Measurements from ENCODE around the gene LARP1. TPM values are rescaled to one million over a fixed set of nuclear protein-coding genes. Genes with fewer than 3 reads are reported as not detected.
A peak's percentile ranks its signal among the peaks of the same experiment; 100 is the strongest.
"Not testable (repeated sequence)": the region's sequence is repeated elsewhere in the genome, so short reads cannot be mapped to it uniquely, and the experiment has no call there.

LARP1 gene
- polyA plus RNA-seq, 1 donor = 172 TPM

DNA sequence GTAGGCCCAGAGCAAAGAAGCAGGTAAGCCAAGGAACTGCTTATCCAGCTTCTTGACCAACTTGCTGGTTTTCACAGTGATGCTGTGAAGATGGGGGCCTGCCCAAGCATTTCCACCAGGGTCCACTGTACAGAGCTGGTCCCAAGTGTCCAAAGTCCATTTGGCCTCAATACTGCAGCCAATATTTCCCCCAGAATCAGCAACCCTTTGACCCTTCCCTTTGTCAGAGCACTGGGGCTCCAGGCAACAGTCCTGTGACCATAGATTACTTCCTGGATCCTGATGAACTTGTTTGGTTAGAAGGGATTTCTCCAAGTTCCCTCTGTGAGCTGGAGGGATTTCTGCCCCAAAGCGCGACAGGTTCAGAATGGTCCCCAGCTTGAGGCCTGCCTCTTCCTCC, 68.9 kb downstream of the LARP1 start:
- no peak for DNase-seq

DNA sequence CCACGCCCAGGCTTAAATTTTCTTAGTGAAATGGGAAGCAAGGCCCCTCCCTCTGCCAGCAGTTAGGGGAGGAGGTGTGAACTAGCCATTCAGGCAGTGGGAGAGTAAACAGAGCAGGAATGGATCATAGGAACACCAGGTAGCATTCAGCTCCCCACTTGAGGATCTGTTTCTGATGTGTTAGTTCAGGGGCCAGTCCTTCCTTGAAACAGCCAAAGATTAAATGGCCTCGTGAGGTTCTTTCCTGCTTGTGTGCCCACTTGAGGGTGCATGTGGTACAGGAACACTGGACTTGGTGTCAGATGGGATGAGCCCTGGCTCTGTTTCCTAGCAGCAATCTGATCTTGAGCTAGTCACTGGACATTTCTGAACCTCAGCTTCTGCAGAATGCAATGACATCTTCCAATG, 74.0 kb downstream of the LARP1 start:
- no peak for DNase-seq

DNA sequence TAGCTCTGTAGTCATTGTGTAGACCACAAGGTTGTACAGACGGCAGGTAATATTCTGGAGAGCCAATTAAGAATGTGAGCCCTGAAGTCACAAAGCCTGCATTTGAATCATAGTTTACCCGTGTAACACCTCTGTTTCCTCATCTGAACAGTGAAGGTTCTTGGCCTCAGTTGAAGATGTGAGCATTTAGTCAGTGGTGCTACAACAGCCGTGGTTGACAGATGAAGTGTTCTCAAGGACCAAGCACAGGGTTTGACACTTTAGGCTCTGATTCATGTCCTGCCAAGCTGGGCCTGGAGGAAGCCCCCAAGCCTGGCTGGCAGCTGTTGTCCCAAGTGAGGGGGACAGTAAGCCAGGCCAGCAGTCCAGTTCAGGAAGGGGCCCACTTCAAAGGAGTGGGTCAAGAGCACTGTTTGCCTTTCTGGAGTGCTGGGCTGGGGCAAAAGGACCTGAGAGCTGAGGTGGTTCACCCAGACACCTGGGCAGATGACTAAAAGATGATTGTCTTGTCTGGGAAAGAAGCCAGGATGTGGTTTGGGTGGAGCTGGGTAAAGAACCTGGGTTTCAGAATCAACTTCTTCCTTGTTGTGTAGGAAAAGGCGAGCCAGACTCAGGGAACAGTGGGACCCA, 74.5 kb downstream of the LARP1 start:
- no peak for DNase-seq

DNA sequence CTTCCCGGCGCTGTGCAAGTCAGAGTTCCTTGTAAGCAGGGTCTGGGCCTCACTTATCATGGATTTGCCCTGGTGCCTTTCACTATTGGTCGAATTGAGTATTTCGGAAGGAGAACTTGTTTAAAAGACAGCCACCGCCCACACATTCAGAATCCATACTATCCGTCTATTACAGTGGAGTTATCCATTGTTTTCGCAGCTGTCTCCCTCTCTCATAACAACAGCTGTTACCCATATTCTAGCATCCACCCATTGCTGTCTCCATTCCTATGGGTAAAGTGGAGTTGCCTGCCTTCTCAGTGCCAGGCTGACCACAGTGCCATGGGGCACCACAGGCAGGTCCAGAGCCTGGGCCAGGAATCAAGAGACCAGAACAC, 75.0 kb downstream of the LARP1 start:
- no peak for DNase-seq

DNA sequence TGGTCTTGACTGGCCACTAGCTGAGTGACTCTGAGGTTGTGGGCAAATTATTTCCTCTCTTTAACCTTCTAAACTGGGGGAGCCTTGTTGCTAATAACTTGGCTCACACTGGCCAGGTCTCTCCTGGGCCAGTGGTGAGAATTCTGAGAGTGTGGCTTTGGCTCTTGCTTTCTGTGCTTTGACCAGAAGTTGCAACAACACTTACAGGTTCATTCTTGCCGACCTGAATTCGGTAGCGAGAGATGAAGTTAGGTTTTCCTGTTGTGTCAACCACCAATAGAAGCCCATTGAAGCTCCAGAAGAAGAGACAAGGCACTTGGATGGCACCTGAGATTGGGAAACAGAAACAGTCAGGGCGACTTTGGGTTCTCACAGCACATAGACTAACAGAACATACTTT, 75.4 kb downstream of the LARP1 start:
- no peak for DNase-seq

DNA sequence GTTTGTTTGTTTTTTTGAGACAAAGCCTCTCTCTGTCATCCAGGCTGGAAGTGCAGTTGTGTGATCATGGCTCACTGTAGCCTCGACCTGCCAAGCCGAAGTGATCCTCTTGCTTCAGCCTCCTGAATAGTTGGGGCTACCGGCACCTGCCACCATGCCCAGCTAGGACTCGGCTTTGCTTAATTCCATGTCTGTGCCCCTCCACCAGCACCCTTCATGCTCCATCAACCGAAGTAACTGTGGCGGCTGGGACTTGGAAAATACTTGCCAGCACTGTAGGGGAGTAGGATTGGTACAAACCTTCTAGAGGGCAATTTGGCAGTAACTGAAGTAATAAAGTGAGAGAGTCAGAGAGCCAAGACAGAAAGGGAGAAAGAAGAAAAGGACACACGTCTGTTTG, 76.3 kb downstream of the LARP1 start:
- DNase-seq = no peak

DNA sequence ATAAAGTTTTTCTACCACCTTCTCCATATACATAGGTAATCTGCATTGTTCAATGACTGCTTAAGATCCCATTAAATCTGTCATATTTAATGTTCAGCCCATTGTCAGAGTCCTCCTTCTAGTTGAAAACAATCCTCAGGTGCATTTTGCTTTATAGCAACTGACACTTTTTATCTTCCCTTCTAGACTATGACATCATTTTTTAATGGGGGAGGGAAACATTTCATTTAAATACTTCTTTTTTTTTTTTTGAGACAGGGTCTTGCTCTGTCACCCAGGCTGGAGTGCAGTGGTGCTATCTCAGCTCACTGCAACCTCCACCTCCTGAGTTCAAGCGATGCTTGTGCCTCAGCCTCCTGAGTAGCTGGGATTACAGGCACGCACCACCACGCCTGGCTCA, 77.6 kb downstream of the LARP1 start:
- DNase-seq = not testable (repeated sequence)

DNA sequence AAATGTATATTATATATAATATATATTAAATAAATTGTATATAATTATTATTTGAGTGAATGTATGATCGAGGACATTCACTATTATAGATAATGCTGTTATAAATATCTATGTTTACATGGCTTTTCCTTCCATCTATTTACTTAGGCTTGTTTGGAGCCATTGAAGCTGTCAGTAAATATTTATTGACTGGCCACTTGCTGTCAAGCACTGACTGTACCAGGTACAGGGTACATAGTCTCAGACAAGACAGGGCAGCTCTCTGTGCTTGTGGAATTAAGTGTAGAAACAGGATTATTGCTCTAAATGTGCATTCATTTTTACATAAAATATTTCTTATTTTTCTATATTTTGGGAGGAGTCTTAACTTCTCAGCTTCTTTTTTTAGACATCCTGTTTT, 78.9 kb downstream of the LARP1 start:
- no peak for DNase-seq

DNA sequence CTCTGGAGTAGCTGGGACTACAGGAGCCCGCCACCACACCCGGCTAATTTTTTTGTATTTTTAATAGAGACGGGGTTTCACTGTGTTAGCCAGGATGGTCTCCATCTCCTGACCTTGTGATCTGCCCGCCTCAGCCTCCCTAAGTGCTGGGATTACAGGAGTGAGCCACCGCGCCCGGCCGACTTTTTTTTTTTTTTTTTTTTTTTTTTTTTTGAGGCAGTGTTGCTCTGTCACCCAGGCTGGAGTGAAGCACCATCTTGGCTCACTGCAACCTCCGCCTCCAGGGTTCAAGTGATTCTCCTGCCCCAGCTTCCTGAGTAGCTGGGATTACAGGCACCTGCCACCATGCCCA, 80.5 kb downstream of the LARP1 start:
- not testable (repeated sequence) for DNase-seq

DNA sequence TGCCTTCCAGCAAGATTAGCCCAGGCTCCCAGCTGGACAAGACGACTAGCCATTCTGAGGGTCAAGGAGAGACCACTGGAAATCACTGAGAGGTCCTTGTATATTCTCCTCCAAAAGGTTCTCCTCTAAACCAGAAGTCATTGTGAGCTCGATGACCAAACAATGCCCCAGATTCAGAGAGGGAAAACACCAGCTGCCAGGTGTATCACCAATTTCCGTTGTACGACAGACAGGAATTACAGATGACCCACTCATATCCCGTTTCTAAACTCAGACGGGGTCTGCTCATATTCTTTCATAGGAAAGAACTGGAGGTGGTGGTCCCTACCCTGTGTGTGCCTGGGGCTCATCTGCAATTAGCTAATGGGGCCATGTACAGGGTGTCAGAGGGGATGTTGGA, 81.0 kb downstream of the LARP1 start:
- no peak for DNase-seq

DNA sequence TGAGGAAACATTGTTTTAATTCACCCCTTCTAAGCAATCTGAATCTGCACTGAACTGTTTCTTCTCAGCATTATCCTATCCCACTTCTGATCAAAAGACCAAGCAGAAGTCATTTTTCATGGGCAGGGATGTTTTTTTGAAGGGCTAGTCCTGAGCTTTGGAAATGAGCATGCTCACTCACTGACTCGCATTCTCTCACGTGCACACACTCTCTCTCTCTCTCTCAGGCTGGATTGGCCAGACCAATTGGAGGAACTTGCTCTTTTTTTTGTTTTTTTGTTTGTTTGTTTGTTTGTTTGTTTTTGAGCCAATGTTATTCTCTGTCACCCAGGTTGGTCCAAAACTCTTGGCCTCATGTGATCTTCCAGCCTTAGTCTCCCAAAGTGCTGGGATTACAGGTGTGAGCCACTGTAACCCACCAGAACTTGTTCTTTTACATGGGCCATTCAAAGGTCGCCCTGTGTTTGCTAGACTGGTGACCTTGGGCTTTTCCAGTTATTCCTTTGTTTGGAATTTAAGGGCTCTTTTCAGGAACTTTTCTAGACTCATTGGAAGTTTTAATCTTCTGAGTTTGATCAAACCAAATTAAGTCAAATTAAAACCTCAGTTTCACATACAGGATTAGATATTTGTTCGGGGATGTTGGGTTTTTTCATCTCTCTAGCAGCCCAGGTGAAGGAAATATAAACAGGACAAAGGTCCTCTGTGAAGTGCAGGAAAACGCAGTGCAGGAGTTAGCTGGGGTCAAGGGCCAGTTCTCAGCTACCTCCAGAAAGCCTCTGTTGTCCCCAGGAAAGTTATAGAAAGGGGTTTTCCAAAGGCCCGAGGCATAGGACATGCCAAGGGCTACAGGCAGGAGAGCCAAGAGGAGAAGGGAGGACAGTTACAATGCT, 82.1 kb downstream of the LARP1 start:
- no peak for DNase-seq

DNA sequence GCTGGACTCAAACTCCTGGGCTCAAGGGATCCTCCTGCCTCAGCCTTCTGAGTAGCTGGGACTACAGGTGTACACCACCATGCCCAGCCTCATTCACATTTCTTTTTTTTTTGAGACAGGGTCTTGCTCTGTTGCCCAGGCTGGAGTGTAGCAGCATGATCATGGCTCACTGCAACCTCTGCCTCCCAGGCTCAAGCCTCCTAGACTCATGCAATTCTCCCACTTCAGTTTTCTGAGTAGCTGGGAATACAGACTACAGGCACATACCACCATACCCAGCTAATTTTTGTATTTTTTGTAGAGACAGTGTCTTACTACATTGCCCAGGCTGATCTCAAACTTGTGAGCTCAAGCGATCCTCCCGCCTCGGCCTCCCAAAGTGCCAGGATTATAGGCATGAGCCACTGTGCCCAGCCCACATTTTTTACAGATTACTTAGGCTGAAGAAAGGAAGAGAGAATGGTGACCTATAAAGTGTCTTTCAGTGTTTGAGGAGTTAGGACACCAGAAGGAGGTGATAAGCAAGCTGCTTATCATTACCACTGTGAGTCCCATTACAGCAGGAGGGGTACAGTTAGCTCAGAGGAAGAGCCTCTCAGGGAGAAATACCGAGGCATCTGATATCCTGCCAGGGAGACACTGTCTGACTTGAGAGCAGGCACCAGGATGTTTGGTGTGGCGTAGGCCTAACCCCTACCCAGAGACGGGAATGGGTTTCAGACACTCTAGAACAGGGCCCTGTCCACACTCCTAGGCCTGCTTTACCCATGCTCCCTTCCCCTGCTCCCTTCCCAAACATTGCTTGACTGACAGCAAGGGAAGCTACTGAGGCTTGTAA, 85.5 kb downstream of the LARP1 start:
- DNase-seq = no peak

DNA sequence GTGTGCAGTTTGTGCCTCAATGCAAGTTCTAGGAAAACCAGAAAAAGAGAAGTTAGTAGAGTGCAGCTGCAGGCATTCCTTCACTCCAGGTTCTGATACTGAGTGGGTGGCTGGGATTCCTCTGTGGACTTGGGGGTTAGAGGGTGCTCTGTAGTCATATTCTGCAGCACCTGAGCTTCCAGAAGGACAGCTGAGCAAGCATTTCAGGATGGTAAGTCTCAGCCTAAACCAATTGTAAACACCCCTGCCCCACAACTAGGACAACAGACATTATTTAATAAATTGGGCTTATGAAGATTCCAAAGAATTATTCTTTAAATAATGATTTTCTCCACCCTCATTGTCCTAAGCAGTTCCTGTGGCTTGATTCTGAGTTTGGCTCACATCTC, 86.1 kb downstream of the LARP1 start:
- no peak for DNase-seq

DNA sequence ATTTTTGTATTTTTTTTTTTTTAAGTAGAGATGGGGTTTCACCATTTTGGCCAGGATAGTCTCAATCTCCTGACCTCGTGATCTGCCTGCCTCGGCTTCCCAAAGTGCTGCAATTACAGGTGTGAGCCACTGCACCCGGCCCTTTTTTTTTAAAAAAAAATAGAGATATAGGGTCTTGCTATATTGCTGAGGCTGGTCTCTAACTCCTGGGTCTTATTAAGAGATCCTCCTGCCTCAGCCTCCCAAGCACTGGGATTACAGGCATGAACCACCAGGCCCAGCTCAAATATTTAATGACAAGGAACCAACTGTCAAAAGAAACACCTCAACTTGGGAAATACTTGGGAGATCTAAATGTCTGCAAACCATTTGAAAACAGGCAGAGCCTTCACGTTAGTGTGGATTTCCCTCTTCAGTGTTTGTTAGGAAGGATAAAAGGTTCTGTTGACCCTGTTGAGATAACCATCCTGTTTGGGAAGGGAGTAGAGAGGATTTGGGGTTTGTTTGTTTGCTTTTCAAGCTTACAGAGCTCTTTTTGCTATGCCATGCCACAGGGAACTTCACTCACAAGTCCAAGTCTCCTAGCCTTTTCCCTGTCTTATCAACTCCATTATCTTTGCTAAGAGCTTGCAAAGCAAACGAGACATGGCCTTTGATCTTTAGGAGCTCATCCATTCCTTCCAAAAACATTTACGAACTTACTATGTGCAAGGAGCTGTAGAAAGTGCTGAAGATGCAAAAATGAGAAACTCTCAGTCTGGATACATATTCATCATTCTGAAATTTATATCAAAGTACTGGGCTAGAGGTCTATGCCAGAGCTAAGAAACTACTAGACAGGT, 87.7 kb downstream of the LARP1 start:
- DNase-seq = no peak

DNA sequence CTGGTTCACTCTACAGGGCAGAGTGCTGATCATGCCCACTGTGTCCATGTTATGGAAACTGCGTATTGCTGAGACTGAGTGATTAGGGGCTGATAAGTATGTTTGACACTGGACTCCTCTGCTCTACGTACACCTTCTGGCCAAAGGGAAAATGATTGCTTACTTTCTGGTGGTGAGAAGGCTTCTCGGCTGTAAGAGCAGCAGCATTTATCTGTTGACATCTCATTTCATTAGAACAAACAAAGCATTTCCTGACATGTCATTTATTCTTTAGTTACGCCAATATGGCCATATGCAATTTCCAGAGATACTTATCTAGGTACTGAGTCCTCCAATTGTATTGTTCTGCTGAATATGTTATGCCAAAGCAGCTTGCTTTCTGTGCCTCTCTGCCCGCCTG, 89.6 kb downstream of the LARP1 start:
- no peak for DNase-seq

DNA sequence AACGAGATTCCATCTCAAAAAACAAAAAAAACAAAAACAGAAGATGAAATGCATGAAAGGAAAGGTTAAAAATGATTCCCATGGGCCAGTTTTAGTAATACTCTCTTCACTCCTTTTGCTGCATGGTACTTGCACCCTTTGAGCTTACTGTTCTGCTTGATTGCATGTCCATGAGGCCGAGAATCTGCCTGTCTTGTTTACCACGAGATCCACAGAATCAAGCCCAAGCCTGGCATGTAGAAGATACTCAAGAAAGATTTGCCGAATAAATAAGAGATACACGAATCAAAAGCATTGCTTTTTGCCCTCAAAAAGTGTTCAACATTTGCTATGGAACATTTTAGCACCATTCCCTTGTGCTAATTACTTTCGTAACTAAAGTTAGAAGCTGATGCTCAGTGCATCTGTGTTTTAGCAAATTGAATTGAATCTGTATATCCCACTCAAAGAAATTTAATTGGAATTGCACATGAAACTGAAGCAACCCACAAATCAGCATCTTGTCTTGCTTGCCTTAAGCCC, 94.1 kb downstream of the LARP1 start:
- no peak for DNase-seq

DNA sequence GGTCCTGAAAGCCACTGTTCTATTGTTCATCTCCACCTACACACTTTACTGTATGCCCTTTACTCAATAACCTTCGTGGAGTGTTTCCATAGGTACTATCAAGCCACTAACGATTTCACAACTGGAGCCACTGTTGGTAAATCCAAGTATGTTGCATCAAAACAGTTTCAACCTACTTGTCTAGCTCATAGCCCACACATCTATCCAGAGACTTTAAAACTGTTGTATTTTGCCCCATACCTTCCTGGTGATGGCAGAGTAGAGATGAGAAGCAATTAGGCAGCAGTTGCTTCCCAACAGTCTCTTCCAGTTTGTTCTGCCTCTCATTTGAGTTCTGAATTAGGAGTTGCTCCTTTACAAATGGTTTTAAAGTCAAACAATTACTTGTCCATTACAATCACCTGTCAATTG, 94.6 kb downstream of the LARP1 start:
- DNase-seq = no peak

DNA sequence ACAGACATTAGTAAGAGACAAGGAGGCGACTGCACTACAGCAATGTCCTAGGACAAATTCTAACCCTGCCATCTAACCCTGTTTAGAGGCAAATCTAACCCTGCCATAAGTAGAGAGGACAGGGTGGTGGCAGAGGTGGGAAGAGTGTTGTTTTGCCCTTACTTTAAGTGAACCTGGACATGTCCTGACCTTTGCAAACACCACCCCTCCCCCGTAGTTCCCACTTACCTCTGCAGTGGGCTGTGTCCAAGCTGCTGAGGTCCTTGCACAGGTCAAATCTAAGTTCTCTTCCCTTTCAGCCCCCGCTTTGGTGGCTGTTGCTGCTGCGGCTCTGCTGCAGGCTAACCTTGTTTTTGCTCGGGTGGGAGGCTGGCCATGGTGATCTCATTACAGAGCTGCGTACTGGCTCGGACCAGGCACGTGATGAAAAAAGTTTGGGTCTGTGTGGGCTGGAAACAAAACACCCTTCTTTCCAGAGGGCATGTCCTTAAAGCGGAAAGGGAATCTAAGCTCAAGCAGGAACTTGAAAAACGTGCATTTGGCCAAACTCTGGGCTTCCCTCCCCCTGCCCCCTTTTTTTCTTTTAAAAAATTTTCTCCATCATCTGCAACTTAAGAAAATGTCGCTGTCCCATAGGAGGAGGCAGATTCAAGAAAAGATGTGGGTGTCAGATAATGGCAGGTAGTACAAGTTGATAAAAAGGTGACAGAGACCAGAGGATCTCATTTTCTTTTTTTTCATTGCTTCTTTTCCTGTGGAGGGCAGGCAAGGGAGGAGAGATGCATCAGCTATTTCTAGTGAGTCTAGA, 95.3 kb downstream of the LARP1 start, which contains the start of gene FAXDC2:
FAXDC2 (minus strand) TSS at position 349 of the 808 bp plus-strand sequence. CDS start 12,425 bp downstream, outside the sequence.
- peak; percentile 91 for DNase-seq

DNA sequence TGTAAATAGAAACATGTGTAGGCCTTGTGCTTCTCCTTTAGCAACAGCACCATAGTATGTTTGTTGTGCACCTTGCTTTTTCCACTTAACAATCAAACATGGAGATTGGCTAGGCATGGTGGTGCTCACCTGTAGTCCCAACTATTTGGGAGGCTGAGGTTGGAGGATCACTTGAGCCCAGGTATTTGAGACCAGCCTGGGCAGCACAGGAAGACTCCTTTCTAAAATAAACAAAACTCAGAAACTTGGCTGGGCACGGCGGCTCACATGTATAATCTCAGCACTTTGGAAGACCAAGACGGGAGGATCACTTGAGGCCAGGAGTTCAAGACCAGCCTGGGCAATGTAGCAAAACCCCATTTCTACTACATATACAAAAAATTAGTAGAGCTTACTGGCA, 96.2 kb downstream of the LARP1 start:
- no peak for DNase-seq

DNA sequence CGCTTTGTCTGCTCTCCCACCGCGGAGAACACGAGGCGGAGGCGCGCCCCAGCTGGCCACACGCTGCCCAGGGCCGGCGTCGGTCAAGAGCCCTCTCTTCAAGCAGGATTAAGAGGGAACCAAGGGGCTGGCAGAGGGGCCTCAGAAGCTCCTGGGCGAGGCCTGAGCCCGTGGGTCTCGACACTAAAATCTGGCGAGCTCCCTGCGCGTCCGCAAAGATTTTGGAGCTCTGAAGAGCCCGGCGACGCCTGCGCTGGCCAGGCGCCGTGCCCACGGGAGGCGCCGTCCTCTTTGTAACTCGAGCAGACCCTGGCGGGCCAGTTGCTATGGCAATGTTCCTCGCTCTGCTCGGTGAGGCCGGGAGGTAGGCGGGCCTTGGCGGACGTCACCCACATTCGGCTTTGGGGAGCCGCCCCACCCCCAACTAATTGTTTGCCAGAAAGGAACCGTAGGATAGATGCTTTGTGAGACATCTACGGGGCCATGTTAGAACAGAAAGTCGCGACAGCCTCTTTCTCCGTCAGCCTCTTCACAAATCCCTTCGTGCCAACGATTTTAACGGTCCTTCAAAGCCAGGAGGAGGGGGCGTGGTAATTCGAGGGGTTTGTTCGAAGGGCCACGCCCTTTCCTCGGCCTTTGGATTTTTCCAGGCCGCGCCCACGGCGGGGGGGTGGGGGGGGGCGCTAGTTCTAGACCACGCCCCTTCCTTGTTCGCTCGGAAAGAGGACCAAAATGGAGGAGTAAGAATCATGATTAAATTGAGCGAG, 102.5 kb downstream of the LARP1 start:
- DNase-seq = peak; percentile 96
